B cell (primary cell): Measurements from ENCODE around the gene GRM6. TPM values are rescaled to one million over a fixed set of nuclear protein-coding genes. Genes with fewer than 3 reads are reported as not detected.

Source experiments
- polyA plus RNA-seq: library from polyadenylated mRNA; depleted of rRNA; stranded (reverse); fragments of >200 nt; gene quantifications from 2 replicates; pipeline ENCODE4 v1.2.3, GENCODE V29; 2012
- total RNA-seq, 2 donors: library from RNA; stranded (reverse); fragments of 120-200 nt in 1 of 2; gene quantifications; 1 replicate in 1 of 2; 2 replicates in 1 of 2; pipeline versions ENCODE4 v1.2.3 to v1.2.4, GENCODE V29; 2013 to 2022

GRM6 gene
- total and polyA plus RNA-seq, 2 donors (not counting 1 experiment from before 2014, with no cell fraction given) = not detected

Other genes with a start within 250 kb of the GRM6 start
- 34.6 and 37.5 TPM in 2 replicates for gene ZNF354B, start 135.4 kb downstream of the GRM6 start, total RNA-seq
- 17.1 and 19.5 TPM in 2 replicates for gene ZNF354B, start 135.4 kb downstream of the GRM6 start, polyA plus RNA-seq
- 1.8 and 2.2 TPM in 2 replicates for gene ZFP2, start 99.4 kb downstream of the GRM6 start, total RNA-seq
- 0.72 and 1.1 TPM in 2 replicates for gene ZFP2, start 99.4 kb downstream of the GRM6 start, polyA plus RNA-seq
- 0.22 TPM in 1 of 2 replicates, not detected in the other for gene ZNF454, start 54.1 kb downstream of the GRM6 start, total RNA-seq
- gene ZNF454, start 54.1 kb downstream of the GRM6 start, polyA plus RNA-seq = not detected in 2 replicates
- 13.2 and 14.7 TPM in 2 replicates for gene ZNF879, start 28.5 kb upstream of the GRM6 start, total RNA-seq
- 1.9 and 2.4 TPM in 2 replicates for gene ZNF879, start 28.5 kb upstream of the GRM6 start, polyA plus RNA-seq
- 9.1 and 9.5 TPM in 2 replicates for gene ZNF354C, start 65.1 kb upstream of the GRM6 start, total RNA-seq
- 2.2 and 2.3 TPM in 2 replicates for gene ZNF354C, start 65.1 kb upstream of the GRM6 start, polyA plus RNA-seq